GM18502 (cell line): ENCODE measurements around the gene PPDPF.

Experiments
- ATAC-seq: cut with Tn5 transposase; IDR thresholded peaks from one replicate; pipeline ENCODE4 v1.9.1; 2021; ENCODE audit warnings: mild to moderate bottlenecking; ENCODE audit not compliant: unreplicated experiment, poor library complexity

PPDPF gene

DNA sequence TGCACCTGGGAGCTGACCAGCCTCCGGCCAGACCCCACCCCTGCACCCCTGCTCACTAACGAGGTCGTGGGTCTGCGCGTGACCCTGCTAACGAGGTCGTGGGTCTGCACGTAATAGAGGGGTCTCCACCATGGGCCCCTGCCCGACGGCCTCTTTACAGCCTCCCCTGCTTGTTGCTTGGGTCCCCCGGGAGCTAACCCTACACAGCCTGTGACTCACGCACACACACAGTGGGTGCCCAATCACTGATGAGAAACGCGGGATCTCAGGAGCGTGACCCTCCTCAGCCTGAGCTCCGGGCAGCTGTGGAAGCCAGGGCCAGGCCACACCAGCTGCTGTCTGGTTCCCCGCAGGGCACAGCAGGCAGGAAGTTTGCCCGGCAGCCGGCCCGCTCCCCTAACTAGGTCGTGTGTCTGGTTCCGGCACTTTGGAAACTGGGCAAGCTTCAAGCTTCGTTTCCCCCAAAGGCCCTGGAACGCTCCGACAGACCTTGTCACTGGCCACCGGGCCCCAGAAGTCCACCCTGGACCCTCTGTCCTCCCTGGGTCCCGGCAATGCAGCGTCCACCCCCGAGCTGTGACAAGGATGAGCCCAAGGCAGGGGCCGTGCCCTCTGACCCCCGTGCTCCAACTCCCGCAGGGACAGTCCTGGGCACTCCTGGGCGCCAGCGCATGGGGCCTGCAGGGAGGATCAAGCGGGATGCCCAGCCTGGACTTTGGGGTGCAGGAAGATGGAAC, 15.8 kb downstream of the PPDPF start:
- no peak for ATAC-seq

DNA sequence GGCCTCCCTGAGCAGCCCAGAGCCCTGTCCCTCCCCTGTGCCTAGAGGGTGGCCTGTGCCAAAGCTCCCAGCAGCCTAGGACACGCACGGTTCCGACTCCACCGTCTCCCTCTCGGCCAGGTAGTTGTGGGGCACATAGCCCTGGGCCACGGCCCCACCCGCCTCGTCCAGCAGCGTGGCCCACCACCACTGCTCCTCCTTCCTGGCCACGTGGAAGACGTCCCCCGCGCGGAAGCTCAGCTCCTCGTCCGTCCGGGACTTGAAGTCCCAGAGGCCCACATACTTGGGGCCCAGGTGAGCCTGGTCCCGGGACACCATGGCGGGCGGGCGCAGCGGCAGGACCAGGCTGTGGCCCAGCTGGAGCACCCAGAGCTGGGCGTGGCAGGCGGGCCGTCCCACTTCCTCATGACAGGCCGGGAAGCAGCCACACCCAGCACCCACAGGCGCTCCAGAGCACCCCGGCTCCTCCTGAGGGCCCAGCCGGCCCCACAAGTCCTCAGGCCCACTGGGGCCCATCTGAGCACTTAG, 16.5 kb downstream of the PPDPF start, which contains the start of gene PTK6:
Gene PTK6, minus strand, starts transcription at position 380 of the 528 bp plus-strand sequence. Its CDS starts 62 bp downstream, at position 318.
- no peak for ATAC-seq

DNA sequence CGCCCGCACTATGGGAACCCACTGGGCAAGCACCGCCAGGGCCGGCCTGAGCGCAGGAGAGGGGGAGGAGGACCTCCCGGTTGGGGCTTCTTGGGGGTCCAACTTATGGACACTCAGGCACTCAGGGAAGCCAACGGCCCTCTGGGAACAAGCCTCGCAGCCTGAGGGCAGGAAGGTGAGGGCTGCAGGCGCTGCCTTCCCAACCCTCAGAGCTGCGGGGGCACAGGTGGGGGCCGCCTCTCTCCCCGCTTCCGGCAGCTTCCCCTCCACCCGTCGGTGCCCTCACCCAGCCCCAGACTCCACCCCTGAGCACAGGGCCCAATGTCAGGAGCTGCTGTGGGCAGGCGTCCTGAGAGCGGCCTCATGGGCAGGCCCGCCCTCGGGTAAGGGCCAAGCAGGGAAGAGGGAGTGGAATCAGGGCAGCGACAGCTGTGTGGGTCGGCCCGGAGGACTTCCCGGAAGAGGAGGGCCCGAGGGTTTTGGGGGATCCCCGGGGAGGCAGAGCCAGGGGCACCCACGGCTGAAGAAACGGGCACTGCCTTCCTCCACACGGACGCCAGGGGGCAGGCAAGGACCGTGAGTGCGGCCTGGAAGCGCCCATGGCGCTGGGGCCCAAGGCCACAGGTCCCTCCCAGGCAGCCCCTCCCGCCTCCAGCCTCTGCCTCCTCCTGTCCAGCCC, 17.1 kb downstream of the PPDPF start:
- ATAC-seq = peak; percentile 78

DNA sequence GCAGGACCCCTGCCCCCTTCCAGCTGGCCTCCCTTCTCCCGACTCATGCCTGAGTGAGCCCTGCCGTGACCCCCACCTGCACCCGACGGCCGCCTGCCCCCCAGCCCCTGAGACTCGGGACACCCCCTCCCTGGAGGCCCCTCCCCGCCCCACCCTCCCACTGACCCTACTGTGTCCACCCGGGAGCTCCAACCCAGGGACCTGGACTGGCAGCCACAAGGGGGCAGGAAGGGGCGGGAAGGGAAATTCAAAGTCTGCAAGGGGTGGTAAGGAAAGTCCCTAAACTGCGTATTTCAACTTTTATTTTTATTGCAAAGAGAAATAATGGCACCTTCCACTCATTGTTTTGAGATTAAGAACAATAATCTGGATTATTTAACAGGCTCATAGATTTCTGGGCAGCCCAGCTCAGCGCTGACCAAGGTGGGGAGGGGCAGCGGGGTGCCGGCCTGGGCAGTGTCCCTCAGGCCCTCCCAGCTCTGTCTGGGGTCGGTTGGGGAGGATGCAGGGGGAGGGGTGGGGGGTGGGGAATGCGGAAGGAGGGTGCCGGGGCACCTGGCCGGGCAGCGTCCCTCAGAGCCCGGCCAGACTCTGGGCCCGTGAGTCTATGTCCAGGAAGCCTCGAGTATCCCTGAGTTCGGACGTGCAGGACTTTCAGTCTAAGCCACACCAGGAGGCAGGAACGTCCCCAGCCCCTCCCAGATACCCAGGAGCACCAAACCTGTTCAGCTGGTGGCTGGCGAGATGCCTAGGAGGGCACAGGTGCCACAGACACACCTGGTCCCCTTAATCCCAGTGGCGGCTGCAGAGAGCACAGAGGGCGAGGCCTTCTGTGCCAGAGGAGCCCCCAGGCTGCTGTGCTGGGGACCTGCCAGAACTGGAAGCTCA, 17.9 kb downstream of the PPDPF start:
- ATAC-seq = no peak

DNA sequence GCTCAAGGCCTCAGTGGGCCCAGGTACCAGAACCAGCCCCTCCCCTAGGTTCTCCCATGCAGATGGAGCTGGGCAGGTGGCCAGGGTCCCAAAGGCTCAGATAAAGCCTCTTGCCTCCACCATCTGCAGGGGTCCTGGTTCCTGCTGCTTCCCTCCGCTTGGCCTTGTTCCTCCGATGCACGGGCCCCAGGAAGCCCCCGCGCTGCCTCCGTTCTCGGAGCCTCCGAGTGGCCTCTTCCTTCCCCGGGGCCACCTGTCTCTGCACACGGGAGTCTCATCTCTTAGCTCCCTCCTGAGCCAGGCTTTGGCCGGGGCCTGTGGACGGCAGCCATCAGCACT, 18.5 kb downstream of the PPDPF start:
- no peak for ATAC-seq

DNA sequence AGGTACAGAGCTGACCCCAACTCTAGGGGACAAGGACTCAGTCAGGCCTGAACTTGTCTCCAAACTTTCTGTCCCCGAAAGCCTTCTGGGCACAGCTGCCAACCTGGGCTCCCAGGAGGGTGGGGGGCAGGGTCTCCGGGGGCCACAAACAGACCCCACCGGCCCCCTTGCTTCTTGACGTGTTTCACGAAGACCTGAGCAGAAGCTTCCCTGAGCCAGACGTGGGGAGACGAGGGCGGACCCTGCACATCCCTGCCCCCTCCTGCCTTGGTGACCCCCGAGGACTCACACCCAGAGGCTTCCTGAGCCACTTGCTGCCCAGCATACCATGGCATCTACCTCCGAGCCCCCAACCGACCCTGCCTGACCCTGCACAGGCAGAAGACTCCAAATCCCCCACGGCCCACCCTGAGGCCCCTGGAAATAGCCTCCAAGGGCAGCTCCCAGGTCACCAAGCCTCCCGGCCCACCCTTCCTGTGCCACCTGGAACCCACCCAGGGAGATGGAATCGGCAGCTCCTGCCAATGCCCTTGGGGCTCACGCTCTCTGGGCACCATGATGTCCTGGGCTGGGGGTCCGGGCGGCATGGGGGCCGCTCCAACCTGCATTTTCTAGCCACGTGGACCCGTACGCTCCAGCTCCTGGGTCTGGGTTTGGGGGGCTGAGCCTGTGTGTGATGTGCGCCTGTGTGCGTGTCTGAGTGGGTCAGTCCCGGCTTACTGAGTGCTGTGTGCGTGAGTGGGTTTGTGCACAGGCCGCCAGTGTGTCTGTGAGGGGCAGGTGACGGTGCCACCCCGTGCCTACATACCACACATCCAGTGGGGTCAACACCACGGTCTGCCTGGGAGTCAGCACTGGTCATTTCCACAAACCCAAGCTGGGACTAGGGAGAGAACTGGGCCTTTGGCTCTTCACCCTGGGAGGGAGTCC, 19.1 kb downstream of the PPDPF start:
- ATAC-seq = no peak

DNA sequence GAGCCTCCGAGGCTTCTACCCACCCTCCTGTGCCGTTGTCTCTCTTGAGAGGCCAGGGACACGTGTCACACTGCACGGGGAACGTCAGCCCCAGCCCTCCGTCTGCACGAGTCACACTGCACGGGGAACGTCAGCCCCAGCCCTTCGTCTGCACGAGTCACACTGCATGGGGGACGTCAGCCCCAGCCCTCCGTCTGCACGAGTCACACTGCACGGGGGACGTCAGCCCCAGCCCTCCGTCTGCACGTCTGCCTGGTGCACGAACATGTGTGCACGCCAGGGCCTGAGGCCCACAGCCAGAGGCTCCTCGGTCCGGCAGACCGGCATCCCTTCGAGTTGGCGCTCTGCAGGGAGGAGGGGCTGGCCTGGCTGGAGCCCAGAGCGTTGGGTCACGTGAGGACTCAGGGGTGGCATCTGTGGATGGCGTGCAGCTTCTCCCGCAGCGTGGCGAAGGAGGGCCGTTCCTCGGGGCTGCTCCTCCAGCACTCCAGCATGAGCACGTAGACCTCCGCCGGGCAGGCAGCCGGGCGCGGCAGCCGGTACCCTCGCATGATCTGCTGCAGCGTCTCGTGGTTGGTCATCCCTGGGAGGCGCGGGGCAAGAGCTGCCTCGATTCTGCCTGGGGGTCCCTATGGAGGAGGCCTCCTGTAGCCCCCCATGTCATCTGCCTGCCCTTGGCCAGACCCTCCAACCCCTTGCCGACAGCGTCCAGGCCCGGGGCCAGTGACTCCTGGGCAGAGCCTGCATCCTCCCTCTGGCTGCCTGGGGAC, 20.0 kb downstream of the PPDPF start:
- no peak for ATAC-seq

DNA sequence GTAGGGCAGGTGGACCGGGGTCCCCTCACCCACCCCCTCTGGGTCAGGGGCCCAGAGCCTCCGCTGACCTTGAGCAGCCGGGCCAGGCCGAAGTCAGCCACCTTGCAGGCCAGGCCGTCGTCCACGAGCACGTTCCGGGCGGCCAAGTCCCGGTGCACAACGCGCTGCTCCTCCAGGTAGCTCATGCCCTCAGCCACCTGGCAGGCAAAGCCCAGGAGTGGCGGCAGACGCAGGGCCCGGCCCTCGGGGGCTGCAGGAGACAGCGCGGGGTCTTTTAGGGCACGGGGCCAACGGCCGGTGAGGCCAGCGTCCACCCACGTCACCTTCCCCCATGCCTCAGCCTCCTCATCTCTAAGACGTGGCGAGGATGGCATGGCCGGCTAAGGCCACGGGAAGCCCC, 20.8 kb downstream of the PPDPF start:
- no peak for ATAC-seq

DNA sequence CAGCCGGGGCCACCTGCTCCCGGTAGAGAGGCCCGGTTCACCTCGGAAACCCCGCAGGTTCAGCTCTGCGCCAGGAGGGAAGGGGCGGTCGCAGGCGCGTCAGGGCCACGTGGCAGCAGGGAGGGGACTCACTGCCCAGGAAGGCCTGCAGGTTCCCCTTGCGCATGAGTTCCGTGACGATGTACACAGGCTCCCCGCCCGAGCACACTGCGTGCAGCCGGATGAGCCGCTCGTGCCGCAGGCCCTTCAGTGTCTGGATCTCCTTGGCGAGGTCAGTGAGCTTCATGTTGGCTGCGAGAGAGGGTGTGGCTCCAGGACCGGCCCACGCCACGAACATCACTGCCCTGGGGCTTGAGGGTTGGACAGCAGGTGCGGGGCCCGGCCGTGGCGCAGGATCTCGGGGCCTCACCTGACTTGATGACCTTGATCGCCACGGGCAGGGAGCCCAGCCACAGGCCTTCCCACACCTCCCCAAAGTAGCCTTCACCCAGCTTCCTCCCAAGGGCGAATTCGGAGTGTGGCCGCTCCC, 21.5 kb downstream of the PPDPF start:
- ATAC-seq = no peak

DNA sequence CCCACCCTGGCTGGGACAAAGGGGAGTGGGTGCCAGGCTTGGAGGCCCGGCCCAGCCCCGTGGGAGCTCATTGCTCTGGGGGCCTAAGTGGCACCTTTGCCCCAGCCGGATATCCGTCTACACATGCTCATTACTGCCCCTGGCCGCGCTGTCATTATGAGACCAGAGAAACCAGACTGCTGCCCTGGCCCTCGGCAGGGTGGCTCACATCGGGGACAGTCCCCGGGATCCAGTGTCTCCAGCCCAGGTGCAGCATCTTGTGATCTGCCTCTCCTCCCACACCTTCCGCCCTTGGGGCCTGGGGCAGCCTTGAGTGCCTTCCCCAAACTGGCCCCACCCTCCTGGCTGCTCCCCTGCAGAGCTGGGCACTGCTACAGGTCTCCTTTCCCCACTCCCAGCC, 22.1 kb downstream of the PPDPF start:
- no peak for ATAC-seq

DNA sequence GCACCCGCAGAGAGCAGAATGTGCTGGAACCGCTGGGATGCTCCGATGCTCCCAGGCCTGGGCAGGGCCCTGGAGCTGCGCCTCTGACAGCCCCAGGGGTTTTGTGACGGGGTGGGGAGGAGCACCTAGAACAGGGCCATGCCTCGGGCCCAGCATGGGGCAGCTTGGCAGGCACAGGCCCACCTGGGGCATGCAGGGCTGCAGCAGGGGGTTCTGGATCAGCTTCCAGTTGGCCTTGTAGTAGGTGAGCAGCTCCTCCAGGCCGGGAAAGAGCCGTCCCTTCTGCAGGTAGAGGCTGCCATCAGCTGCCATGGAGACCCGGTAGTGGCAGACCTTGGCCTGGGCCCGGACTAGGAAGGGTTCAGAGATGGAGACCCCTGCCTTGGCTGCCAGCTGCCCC, 22.6 kb downstream of the PPDPF start:
- ATAC-seq = no peak

DNA sequence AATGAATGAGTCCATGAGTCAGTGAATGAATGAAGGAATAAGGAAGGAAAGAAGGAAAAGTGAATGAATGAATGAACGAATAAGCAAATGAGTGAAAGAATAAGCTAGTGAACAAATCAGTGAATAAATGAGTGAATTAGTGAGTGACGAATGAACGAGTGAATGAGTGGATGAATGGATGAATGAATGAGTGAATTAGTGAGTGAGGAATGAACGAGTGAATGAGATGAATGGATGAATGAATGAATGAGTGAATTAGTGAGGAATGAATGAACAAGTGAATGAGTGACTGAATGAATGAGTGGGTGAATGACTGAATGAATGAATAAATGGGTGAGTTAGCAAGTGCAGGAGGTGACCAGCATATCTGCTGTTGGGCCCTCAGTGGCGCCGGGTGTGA, 23.2 kb downstream of the PPDPF start:
- no peak for ATAC-seq

DNA sequence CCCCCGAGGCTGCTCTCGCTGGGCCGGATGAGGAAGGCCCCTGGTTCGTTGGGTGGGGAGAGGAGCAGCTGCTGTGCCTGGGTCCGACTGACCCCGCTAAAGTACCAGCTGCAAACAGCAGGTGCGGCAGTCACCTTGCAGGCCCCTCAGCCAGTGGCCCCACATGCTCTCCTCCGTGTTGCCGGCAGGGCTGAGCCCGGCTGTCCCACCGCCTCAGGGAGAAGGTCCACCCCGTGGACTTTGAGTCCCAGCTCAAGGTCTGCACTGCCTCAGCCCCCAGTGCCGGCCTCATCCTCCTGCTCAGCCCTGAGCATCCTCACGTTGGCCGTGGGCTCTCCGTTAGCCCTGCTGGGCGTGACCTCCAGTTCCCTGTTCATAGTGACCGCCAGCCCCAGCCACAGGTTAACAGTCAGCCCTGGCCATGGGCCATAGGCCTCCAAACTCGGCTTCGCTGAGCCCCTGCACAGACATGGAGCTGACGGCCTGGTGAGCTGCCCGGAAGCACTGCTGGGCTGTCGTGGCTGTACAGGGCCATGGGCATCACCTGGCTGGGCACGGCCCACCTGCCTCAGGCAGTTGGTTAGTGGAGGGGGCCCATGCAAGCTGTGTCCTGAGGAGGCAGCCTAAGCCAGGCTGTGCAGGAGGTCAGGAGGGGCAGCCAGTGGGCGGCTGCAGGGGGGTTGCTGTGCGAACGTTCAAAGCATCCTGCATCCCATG, 23.8 kb downstream of the PPDPF start:
- ATAC-seq = no peak

DNA sequence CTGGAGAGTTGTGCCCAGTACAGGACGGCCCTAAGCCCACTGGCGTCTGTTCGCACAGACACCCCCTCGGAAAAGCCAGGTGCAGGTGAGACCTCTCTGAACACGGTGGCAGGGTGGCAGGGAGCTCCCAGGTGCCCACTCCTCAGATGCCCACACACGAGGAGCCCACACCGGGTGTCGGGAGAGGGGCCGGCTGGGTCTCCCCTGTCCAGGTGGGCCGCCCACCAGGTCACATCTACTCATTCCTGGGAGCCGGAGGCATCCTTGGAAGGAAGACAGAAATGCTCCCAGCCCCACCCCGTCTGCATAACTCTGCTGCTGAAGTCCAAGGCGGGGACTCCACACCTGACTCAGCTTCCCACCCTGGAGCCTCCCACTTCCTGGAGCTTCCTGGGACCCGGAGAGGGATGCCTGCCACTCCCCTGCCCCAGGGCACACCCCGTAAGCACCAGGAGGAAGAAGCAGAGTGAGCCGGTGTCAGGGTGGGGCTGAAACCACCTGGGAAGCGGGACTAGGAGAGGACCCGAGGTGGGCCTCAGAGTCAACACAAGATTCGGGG, 24.5 kb downstream of the PPDPF start:
- ATAC-seq = no peak

DNA sequence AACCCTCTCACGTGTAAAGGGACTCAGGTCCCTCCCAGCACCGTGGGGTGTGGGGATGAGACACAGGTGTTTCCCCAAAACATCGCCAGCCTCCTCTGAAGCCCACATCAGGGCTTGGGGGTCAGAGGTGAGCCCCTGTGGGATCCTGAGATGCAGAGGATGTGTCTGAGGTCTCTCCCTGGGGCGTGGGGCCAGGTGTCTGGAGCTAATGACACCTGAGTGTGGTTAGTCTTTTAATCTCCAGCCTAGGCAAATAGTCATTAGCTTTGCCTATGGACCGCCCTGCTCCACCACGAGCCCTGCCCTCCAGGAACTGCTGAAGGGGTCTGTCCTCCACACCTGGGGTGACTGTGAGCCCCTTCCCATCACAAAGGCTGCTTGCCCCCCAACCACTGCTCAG, 25.2 kb downstream of the PPDPF start:
- no peak for ATAC-seq

DNA sequence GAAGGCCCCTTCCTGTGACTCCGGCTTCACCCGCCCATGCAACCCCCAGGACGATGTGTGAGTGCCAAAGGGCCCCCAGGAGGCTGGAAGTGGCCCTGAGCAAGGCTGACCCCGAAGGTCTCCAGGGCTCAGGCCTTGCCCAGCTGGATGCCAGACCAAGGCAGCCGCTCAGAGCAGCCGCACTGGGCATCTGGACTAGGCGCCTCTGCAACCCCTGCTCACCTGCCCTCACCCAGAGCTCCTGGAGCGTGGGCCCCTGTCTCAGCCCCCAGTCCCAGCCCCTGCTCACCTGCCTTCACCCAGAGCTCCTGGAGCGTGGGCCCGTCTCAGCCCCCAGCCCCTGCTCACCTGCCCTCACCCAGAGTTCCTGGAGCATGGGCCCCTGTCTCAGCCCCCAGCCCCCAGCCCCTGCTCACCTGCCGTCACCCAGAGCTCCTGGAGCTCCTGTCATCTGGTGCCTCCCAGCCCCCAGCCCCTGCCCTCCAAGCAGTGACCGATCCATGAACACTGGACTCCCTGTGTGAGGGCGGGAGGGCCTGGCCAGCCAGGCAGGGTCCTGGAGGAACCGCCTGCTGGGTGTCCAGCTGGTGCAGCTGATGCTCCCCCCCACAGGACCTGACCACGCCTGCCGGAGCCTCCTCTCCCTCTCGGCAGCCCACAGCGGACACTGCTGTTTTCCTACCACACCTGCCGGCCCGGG, 25.8 kb downstream of the PPDPF start:
- no peak for ATAC-seq

DNA sequence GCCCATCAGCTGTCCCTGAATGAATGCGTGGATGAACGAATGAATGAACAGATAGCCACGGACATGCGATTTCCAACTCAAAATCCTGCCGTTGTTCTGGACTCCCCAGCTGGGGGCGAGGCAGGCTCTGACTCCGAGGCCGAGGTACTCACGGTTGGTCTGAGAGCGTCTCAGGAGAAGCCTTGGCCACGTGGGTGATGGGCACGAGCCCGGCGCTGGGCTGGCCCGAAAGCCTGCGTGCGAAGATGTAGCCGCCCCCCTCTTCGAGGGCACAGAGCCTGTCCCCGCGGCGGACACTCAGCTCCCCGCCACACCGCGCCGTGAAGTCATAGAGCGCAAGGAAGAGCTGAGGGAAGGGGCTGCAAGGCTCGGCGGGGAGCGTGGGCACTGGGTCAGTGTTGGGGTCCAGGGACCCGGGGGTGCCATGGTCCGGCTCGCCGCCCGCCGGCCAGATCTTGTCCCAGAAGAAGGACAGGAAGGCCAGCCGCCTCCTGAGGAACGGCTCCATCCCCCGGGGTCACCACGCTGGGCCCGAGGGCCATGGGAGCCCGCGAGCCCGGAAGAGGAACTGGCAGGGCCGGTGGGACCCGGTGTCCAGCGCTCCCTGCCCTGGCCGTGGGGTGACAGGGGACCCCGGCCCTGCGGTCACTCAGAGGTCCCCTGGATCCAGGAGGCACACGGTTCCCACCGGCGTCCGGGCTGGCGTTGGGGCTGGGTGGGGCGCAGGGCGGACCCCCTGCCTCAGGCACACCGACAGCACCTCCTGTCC, 26.6 kb downstream of the PPDPF start:
- ATAC-seq = no peak
